Measurements from ENCODE around the gene ACSS2. TPM values are rescaled to one million over a fixed set of nuclear protein-coding genes. Genes with fewer than 3 reads are reported as not detected.

ACSS2 gene
- total RNA-seq, 4 donors from 2014 or later = 34.8 to 90.7 (median 62.8) TPM

DNA sequence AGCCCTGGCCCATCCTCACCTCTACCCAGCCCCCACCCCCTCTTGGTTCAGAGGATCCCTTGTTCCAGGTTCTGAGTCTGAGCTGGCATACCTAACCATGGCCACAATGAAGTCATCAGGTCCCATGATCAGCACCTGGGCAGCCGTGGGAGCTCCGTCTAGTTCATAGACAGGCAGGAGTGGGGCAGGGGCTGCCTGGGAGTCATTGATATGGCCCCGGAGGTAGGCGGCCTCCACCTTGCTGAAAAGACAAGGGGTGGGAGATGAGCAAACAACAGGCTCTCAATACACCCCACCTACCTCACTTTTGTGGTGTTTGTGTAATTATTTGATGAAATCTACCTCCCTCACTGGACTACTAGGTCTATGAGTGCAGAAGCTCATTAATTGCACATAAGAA, 24.1 kb upstream of the ACSS2 start:
- H3K4me1 ChIP-seq = no peaks in the 10 kb centered on the region
- 91% methylated on average over 4 of the region's 4 CpGs for WGBS
- intact Hi-C loops (cut with DNase I) = no loop called here

GRCh38 chr20:34859367-34859766, 17.0 kb upstream of the ACSS2 start:
- intact Hi-C loops (cut with DNase I) = no loop called here
- DNase-seq (ENCODE audit: extremely low spot score) = no peak
- Histone ChIP-seq H3K27me3 (no peaks in the 10 kb centered on the region), H3K36me3 (peaks cover 15 to 81% (median 56%) of the 10 kb centered on the region in 4 donors), H3K4me3 (no peak overlapping the region), H3K9me3 (no peaks in the 10 kb centered on the region), H3K27ac (replicated peaks in 1 of 4) (no peak overlapping the region), H3K4me1 (peaks cover 4 to 17% (median 6%) of the 10 kb centered on the region in 4 donors)
- no peak for TF ChIP-seq POLR2AphosphoS5 (IDR thresholded peaks at IDR 0.05)
- TF ChIP-seq CTCF (IDR thresholded peaks at IDR 0.05) = no peak
- TF ChIP-seq POLR2A (IDR thresholded peaks at IDR 0.05; ENCODE audit: low read depth) = no peak
- no peak for TF ChIP-seq EP300 (IDR thresholded peaks at IDR 0.05)
- WGBS = 97% methylated on average over 26 of the region's 26 CpGs

More for the DNA sequence above, 24.1 kb upstream of the ACSS2 start:
- TF ChIP-seq CTCF (IDR thresholded peaks at IDR 0.05) (no peak), POLR2A (IDR thresholded peaks at IDR 0.05; ENCODE audit: low read depth) (no peak), EP300 (IDR thresholded peaks at IDR 0.05) (no peak), POLR2AphosphoS5 (IDR thresholded peaks at IDR 0.05) (no peak)
- H3K9me3 ChIP-seq = no peaks in the 10 kb centered on the region
- H3K27ac ChIP-seq (replicated peaks in 1 of 4) = no peak overlapping the region
- DNase-seq (ENCODE audit: extremely low spot score) = no peak
- H3K27me3 ChIP-seq = no peaks in the 10 kb centered on the region
- H3K36me3 ChIP-seq = peaks cover 35 to 95% (median 83%) of the 10 kb centered on the region in 4 donors
- H3K4me3 ChIP-seq = no peak overlapping the region

GRCh38 chr20:34859826-34860545, 16.4 kb upstream of the ACSS2 start:
- WGBS = 88% methylated on average over 9 of the region's 9 CpGs
- Histone ChIP-seq H3K36me3 (peaks cover 9 to 76% (median 50%) of the 10 kb centered on the region in 4 donors), H3K27ac (replicated peaks in 1 of 4) (no peak overlapping the region), H3K4me3 (no peak overlapping the region), H3K9me3 (no peaks in the 10 kb centered on the region), H3K27me3 (no peaks in the 10 kb centered on the region), H3K4me1 (peaks cover 4 to 17% (median 6%) of the 10 kb centered on the region in 4 donors)
- TF ChIP-seq CTCF (IDR thresholded peaks at IDR 0.05) (no peak), EP300 (IDR thresholded peaks at IDR 0.05) (no peak), POLR2AphosphoS5 (IDR thresholded peaks at IDR 0.05) (no peak), POLR2A (IDR thresholded peaks at IDR 0.05; ENCODE audit: low read depth) (no peak)
- DNase-seq (ENCODE audit: extremely low spot score) = no peak
- intact Hi-C loops (cut with DNase I) = no loop called here

GRCh38 chr20:34861386-34862084, 14.9 kb upstream of the ACSS2 start:
- Histone ChIP-seq H3K27me3 (no peaks in the 10 kb centered on the region), H3K4me3 (no peak overlapping the region), H3K9me3 (no peaks in the 10 kb centered on the region), H3K27ac (replicated peaks in 1 of 4) (no peak overlapping the region), H3K4me1 (peaks cover 4 to 17% (median 6%) of the 10 kb centered on the region in 4 donors), H3K36me3 (peaks cover 8 to 66% (median 38%) of the 10 kb centered on the region in 4 donors)
- TF ChIP-seq EP300 (IDR thresholded peaks at IDR 0.05) (no peak), POLR2AphosphoS5 (IDR thresholded peaks at IDR 0.05) (peak in 1 of 2 donors; percentile 24), CTCF (IDR thresholded peaks at IDR 0.05) (no peak)
- DNase-seq (ENCODE audit: extremely low spot score) = no peak
- intact Hi-C loops (cut with DNase I) = no loop called here
- 79% methylated on average over 7 of the region's 7 CpGs for WGBS
